NOMO-1 (cell line): ENCODE data around the gene SLC4A3.
"Not testable (repeated sequence)": the region's sequence is repeated elsewhere in the genome, so short reads cannot be mapped to it uniquely, and the experiment has no call there.

Experiments
- DNase-seq, 2 experiments: peaks; one replicate each; lab custom pipeline; 2025; ENCODE audit not compliant: unreplicated experiment in 2 of 2; lab: John Stamatoyannopoulos, UW

Gene SLC4A3

DNA sequence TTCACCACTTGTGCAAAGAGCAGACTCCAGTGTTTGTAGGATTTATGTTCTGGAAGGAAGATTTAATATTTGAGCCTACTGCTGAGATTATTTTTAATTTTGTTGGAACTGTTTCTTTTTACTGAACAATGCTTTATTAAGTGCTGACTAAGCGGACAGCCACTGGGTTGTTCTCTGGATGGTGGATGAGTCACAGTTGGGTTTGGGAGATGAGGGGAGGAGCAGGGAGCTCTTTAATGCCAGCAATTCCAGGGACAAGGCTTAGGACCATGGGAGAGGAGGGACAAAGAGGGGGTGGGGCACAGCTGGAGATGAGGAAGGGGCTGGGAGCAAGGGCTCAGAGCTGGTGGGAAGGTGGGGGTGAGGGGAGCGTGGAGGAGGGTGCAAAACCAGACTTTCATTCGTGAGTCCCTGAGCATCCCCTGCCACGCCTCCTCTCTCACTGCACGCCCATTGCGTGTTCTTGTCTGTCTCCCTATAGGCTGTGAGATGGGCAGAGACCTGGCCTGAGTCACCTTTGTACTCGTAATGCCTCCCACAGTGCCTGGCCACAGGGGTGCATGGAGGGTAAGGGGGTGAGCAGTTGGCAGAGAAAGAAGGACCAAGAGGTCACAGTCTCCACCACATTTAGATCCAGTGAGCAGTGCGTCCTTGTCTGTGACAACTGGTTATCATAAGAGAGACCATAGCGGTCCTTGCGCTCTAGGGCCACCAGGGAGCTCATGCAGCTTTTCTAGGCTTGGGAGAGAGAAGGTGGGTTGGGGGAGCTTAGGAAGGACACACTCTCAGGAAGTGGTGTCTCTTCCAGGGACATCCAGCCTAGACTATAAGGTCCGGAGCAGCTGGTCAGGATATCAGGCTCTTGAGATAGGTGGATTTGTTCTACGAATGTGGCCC is 18.4 kb downstream of the SLC4A3 start:
- no peak for DNase-seq

DNA sequence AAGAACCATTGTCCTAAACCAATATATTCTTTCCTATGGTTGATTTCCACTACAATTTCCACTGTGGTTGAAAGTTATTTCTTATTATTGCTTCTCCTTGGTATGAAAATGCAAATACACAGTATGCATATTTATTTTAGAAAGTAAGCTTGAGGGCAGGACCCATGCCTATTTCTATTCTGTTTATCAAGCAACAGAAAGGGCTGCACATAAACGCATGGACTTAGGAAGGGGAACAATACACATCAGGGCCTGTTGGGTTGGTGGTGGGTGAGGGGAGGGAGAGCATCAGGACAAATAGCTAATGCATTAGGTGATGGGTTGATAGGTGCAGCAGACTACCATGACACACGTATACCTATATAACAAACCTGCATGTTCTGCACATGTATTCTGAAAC is 20.7 kb downstream of the SLC4A3 start:
- DNase-seq, result no peak

- DNase-seq, result no peak
Measured at GRCh38 chr2:219648963-219649362, 21.5 kb downstream of the SLC4A3 start.

DNA sequence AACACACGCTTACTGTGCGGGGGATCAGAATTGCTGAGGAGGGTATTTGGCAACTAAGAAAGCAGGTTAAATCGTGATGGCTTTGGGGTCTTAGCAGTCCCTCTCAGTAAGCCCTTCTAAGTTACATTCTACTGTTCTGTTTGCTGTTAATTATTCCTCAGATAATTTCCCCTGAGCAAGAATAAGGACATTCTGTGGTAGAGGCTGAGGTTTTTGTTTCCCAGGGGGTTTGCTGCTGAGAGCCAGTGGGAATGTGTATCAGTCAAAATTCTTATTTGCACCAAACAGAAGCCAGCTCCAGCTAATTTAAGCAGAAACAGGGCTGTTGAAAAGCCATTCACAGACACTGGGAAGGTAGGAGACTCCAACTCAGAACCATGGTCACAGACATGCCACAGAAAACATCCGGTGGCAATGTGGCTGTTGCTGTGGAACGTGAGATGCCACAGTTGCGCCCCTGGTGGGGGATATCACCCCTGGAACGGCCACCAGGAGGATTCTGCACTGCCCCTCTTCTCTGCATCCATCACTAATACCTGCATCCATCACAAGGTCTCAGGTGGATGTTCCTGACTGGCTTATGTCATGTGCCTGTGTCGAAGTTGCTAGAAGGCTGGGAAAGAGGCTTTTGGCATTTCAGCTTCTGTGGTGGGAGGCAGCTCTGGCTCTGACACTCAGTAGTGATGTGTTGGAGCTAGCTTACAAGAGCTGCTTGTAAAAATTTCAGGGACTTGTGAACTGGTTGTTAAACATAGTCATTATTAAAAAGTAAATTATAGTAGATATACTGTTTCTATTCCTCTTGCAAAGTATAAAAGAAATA is 23.2 kb downstream of the SLC4A3 start:
- DNase-seq, result no peak

- not testable (repeated sequence) for DNase-seq
Measured at GRCh38 chr2:219651656-219652055, 24.2 kb downstream of the SLC4A3 start.

GRCh38 chr2:219656526-219656925 is 29.1 kb downstream of the SLC4A3 start:
- no peak for DNase-seq

DNA sequence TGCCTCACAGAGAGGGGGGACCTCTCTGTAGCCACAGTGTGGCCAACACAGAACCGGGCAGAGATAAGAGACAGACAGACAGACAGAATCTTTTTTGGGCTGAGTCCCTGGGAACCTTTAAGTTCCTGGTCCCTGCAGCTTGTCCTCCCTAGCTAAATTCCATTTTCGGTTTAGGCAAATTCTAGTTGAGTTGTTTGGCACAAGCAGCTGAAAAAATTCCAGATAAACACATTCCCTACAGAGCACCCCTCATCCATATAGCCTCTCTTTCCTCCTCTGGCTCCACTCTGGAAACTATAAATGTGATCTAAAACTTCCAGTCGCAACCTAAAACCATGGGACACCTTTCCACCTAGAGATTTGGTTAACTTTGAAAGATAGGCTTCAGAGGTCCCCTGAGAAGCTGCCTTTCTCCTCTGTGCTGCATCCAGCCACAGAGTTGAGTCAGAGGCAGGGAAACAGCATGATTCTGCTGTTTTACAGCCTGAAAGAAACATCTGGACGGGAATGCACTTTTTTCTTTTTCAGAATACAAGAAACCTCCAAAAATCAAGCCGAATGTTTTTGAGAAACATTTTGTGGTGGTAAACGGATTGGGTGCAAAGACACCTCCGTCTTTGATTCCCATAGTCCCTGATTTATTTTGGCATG is 30.9 kb downstream of the SLC4A3 start:
- DNase-seq, result no peak

DNA sequence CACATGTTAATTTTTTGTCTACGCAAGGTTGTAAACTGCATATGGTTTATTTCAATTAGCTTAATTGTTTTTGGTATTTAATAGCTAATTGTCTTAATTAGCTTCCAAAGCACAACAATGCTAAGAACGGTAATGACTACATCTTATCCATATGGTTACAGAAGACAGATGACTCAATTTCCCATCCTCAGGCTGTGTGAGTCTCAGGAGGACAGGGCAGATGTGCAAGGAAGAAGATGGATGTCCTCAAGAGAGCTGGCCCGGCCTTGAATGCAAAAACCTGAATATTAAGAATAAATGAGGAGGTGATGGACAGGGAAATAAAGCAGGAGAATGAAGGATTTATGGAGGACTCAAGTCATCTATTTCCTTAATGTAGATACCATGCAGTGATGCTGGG is 31.4 kb downstream of the SLC4A3 start:
- DNase-seq, result no peak

DNA sequence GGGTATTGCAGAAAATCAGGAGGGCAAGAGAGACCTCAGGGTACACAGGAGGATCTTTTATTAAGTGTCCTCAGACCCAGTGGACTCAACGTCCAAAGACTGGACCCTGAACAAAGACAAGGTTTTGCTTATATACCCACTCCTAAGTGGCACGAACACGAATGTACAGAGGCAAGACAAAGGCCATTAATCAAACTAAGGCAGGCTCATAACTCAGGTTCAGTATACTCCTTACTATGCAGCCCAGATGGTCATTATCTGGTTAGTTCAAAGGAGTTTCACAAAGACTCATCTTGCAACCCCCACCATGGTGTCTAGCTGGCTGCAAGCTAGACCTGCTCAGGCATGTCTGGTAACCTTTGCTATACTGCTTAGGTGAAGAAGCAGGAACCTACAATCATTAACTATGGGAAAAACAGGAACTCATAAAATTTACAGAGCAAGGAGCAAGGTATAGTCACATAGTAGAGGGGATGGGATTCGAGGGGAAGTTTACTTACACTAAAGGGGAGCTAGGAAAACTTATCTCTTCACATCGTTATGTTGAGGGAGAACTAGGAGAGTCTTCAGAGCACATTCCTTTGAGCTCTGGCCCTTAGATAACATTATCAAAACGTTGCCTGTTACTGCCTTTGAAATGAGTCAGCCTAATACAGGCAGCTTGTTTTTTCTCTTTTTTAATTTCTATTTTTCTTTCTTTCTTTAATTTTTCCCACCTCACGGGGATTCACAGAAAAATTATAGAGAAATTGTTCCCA is 33.9 kb downstream of the SLC4A3 start:
- no peak for DNase-seq

DNA sequence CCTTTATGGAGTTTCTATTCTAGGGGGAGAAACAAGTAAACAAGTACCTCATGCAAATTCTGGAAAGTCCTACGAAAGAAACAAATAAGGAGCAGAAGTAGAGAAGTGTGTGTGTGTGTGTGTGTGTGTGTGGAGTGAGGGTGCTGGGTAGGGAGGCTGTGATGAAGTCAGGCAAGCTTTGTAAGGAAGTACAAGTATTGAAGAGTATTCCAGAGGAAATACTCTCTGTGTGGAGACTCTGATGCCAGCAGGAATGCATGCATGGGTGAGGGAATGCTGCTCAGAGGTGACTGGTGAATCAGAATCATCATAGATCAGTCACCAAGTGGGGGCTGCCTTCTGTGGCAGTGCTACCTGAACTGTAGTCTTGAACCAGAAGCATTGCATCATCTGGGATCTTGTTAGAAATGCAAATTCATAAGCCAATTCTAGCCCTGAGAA is 34.5 kb downstream of the SLC4A3 start:
- DNase-seq, result no peak

- DNase-seq, result no peak
Measured at GRCh38 chr2:219662566-219662965, 35.1 kb downstream of the SLC4A3 start.

- no peak for DNase-seq
Measured at GRCh38 chr2:219663116-219663762, 35.8 kb downstream of the SLC4A3 start.

- no peak for DNase-seq
Measured at GRCh38 chr2:219664041-219664440, 36.6 kb downstream of the SLC4A3 start.

DNA sequence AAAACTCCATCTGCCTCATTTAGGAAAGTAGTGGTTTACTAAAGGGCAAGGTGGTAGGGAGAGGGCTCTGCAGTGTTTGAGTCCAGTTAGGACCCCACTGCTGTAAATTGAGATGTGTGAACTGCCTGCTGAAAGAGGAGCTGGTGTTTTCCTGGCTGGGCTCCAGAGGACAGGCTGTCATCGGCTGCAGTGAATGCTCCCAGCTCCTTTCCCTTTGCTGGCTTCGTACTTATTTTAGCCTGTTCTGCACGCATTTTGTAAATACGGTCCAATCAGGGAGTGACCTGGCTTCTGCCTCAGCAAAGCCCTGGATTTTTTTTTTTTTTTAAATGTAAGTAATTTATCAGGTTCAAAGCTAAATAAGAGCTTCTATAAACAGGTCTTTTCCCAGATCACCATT is 37.5 kb downstream of the SLC4A3 start:
- DNase-seq, result no peak

DNA sequence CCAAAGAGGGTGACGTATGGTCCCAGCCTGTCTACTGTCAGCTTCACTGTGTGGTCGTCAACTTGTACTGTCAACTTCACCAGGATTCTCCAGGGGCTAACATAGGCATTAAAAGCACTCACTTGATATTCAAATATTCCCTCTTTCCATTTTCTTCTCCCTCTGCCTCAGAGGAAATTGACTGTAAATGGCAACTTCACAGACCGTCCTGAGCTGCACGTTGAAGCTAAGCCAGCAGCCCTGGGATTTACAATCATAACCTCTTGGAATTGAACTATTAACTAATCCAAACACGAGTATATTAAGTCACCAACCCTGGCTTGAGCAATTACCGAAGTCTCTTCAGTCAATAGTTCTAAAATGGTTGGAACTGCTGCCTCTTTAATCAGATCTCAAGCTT is 38.5 kb downstream of the SLC4A3 start:
- DNase-seq, result no peak

DNA sequence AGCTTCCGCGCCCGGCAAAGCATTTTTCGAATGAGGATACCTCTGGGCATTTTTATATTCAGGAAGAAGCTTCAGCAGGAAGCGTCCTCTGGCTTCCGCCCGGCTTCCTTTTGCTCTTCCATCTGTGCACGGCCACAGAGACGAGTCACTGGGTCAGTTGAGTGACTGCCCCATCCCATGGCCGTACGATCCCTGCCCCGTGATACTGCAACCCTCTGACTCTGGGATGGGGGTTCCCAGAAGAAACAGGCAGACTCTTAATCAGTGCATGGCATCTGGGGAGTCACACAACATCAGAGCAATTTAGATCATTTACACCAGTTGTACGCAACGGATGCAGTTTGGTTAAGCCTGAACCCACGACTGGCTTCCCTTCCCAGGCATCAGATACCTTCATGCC is 40.9 kb downstream of the SLC4A3 start:
- DNase-seq, result no peak

GRCh38 chr2:219670386-219670785 is 43.0 kb downstream of the SLC4A3 start:
- DNase-seq, result no peak

DNA sequence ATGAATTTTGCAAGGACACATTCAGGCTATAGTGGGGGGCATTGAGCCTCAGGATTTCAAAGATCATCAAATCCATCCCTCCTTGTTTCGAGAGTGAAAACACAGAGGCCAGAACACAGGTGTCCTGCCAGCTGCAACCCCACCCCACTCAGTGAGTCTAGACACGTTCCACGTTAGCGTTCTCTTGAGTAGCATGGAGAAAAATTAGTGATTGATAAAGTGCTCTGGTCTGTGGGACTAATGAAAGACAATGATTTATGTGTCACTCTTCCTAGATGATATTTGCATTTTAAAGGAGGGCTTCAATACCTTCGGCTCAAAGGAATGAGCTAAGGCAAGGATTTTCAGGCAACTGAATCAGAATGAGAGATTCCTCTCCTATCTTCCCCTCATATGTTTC is 43.8 kb downstream of the SLC4A3 start:
- no peak for DNase-seq

- DNase-seq, result no peak
Measured at GRCh38 chr2:219672406-219672805, 45.0 kb downstream of the SLC4A3 start.

DNA sequence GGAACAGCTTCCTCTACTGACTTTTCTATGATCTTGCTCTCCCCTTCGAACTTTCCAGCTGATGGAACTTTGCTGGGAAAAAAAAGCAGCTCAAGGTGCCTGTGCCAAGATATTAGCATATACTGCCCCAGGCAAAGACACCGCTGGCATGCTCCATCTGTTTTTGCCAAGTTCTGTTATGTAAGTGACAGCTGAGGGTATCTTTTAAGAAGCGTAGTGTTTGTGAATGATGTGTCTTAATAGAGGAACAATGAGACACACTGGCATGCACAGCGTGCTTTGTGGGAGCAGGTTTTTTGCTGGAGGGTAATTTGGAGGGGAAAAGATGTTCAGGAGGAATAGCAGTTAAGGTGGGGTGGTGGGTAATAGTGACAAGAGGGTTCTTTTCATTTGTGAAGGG is 47.8 kb downstream of the SLC4A3 start:
- no peak for DNase-seq
